ENCODE results near the gene SHISA7. TPM values are rescaled to one million over a fixed set of nuclear protein-coding genes. Genes with fewer than 3 reads are reported as not detected.

Gene SHISA7
- total RNA-seq: not detected
- not detected for polyA plus RNA-seq
- long read RNA-seq, donor 1: 0 reads
- long read RNA-seq, donor 2: 0 reads
- long read RNA-seq, donor 3: 0 reads

DNA sequence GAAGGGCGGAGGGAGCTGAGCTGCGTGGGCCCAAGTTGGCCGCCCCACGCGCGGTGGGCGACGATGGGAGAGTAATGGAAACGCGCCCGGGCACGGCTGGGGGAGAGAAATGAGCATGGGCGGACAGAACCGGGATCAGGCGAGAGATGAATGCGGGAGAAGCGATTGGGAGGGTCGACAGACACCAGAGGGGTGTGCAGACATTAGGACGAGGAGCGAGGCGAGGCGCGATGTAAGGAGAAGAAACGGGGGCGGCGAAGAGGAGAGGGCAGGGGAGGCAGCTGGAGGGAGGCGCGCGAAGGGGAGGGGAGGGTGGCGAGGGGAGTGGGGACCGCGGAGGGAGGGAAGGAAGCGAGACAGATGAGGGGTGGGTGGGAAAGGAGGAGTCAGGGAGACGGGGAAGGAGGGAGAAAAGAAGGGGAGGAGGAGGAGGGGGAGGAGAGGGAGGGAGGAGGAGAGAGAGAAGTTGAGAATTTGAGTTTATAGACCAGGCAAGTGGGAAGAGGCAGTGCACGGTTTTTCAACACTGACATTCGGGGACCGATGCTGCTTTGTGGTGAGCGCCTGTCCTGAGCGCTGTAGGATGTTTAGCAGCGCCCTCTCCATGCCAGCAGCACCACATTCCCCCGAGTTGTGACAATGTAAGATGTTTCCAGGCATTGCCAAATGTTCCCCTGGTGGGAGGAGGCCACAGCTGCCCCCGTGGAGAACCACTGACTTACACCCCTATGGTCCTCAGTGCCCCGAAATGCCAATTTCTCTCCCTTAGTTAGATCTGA lies at the start of gene SHISA7:
Gene SHISA7 (minus strand): TSS at position 256 of the 779 bp plus-strand sequence. CDS start 437 bp downstream, outside the sequence.
- DNase-seq (no peak), ATAC-seq (no peak)
- H3K36me3 ChIP-seq: no peaks in the 10 kb centered on the region
- no peak for TF ChIP-seq POLR2A (IDR thresholded peaks at IDR 0.05)
- 1 to 3% (median 2%) methylated on average over 42 to 43 of the region's 43 CpGs for WGBS, 4 donors
- peaks cover 0 to 30% (median 0%) of the 10 kb centered on the region in 12 donors for H3K4me1 ChIP-seq
- H3K9me3 ChIP-seq: no peaks in the 10 kb centered on the region
- H3K27me3 ChIP-seq: peaks cover 48 to 77% (median 66%) of the 10 kb centered on the region in 9 donors
- H3K27ac ChIP-seq: no peak within 1 kb of the TSS
- intact Hi-C loops (cut with DNase I): no loop called here
- no peak within 1 kb of the TSS for H3K4me3 ChIP-seq

DNA sequence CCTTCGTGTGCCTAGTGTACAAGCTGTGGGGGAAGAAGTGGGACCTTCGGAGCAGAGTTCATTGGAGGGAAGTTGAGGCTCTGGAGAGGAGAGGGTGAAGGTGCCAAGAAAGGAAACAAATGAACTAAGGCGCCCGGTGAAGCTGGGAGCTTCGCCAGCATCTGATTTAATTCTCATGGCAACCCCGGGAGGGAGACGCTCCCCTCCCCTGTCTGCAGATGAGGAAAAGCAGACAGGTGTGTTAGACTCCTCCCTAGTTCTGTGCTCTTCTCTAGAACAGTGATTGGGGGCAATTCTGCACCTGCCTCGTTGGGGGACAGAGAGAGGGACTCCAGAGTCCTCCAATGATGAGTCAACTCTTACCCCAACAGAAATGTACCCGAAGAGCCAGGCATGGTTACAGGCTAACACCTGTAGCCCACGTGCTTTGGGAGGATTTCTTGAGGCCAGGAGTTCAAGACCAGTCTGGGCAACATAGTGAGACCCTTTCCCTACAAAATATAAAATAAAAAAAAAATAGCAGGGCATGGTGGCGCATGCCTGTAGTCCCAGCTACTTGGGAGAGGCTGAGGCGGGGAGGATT lies 49.4 kb upstream of the SHISA7 start:
- intact Hi-C loops (cut with DNase I): no loop called here
- TF ChIP-seq POLR2A (IDR thresholded peaks at IDR 0.05): no peak
- TF ChIP-seq, protein P1, sequence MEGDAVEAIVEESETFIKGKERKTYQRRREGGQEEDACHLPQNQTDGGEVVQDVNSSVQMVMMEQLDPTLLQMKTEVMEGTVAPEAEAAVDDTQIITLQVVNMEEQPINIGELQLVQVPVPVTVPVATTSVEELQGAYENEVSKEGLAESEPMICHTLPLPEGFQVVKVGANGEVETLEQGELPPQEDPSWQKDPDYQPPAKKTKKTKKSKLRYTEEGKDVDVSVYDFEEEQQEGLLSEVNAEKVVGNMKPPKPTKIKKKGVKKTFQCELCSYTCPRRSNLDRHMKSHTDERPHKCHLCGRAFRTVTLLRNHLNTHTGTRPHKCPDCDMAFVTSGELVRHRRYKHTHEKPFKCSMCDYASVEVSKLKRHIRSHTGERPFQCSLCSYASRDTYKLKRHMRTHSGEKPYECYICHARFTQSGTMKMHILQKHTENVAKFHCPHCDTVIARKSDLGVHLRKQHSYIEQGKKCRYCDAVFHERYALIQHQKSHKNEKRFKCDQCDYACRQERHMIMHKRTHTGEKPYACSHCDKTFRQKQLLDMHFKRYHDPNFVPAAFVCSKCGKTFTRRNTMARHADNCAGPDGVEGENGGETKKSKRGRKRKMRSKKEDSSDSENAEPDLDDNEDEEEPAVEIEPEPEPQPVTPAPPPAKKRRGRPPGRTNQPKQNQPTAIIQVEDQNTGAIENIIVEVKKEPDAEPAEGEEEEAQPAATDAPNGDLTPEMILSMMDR (IDR thresholded peaks at IDR 0.05): no peak
- H3K4me1 ChIP-seq: peaks cover 0 to 36% (median 21%) of the 10 kb centered on the region in 12 donors
- ATAC-seq (no peak), DNase-seq (peak in 2 of 5 donors; percentile 12 to 17)
- peak overlapping the region in 7 of 12 donors; percentile 85 to 99 (median 93) for H3K27ac ChIP-seq
- 48 to 56% (median 52%) methylated on average over 12 of the region's 12 CpGs for WGBS, 4 donors
- peaks cover 0 to 14% (median 0%) of the 10 kb centered on the region in 9 donors for H3K36me3 ChIP-seq
- H3K9me3 ChIP-seq: no peaks in the 10 kb centered on the region
- no peak overlapping the region for H3K4me3 ChIP-seq
- peaks cover 0 to 11% (median 0%) of the 10 kb centered on the region in 9 donors for H3K27me3 ChIP-seq

DNA sequence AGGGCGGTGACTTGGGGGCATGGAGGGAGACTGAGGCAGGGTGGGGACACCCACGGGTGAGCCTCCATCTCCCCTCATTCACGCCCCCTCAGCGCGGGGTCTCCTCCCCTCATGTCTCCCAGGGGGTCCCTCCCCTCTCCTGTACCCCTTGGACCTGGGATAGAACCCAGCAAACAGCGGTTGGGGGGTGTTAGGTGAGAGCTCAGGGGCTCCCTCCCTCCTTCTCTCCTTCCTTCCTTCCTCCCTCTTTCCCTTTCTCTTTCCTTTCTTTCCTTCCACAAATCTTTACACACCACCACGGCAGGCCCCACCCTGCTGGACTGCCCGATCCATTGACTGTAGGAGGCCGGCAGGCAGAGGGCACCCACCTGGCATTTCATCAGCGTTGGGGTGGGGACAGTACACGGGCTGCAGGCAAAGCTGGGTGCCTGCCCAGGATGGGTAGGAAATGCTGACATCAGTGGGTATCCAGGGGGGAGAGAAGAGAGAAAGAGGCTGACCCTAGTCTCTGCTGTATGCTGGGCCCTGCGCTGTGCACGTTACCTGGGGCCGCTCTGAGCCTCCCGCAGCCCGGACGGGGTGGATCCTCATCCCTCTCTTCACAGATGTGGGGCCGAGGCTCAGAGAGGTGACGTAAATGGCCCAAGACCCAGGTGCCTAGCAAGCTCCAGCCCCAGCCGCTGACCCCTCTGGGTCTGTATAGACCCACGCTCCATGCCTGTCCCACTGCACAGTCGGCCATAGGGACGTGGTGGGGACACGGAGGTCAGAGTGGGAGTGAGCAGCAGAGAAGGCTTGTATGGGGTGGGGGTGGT lies 48.7 kb upstream of the SHISA7 start:
- ATAC-seq (no peak), DNase-seq (peak in 2 of 5 donors; percentile 18 to 20)
- H3K27me3 ChIP-seq: peaks cover 0 to 11% (median 0%) of the 10 kb centered on the region in 9 donors
- 75 to 80% (median 77%) methylated on average over 23 to 24 of the region's 24 CpGs for WGBS, 4 donors
- H3K36me3 ChIP-seq: peaks cover 0 to 7% (median 0%) of the 10 kb centered on the region in 9 donors
- H3K4me3 ChIP-seq: no peak overlapping the region
- H3K4me1 ChIP-seq: peaks cover 0 to 43% (median 26%) of the 10 kb centered on the region in 12 donors
- H3K9me3 ChIP-seq: no peaks in the 10 kb centered on the region
- peak overlapping the region in 4 of 12 donors; percentile 19 to 99 (median 64) for H3K27ac ChIP-seq
- intact Hi-C loops (cut with DNase I): no loop called here
- TF ChIP-seq POLR2A (IDR thresholded peaks at IDR 0.05): no peak
- TF ChIP-seq, protein P1 (IDR thresholded peaks at IDR 0.05): no peak

Measured in heart left ventricle (tissue), 16 donors.